Gastrocnemius medialis (tissue), 4 donors: ENCODE results near the gene PHACTR3. TPM values are rescaled to one million over a fixed set of nuclear protein-coding genes. Genes with fewer than 3 reads are reported as not detected.

Source experiments
- ATAC-seq, 2 donors: fragments of 150-250 bp; one replicate each; pipeline ENCODE4 v1.9.1; 2016
- DNase-seq, 2 donors: peaks; one replicate each; pipeline ENCODE4 v3.0.0-alpha.2; 2019
- H3K27ac ChIP-seq, 4 donors: fragments of 200-600 bp; sonication (generic); 1 replicate in 1 of 4; 2 replicates in 3 of 4; pipeline ENCODE4 v1.5.1; 2016 to 2018; ENCODE audit warnings: mild to moderate bottlenecking in 2 of 4, moderate library complexity in 1 of 4
- H3K27me3 ChIP-seq, 3 donors: fragments of 200-600 bp; sonication (generic) in 2 of 3; 1 replicate in 1 of 3; 2 replicates in 2 of 3; pipeline versions ENCODE4 v1.5.1 to v1.6.0; 2016 to 2019; ENCODE audit warnings: mild to moderate bottlenecking in 1 of 3, moderate library complexity in 1 of 3
- H3K36me3 ChIP-seq, 2 donors: fragments of 200-600 bp; sonication (generic) in 1 of 2; one replicate each; pipeline ENCODE4 v1.5.1; 2017 to 2018
- H3K4me1 ChIP-seq, 2 donors: fragments of 200-600 bp; sonication (generic) in 1 of 2; one replicate each; pipeline ENCODE4 v1.5.1; 2016 to 2017; ENCODE audit warnings: mild to moderate bottlenecking in 2 of 2
- H3K4me3 ChIP-seq, 4 donors: fragments of 200-600 bp; sonication (generic) in 3 of 4; 1 replicate in 1 of 4; 2 replicates in 3 of 4; pipeline ENCODE4 v1.5.1; 2016 to 2019; ENCODE audit warnings: mild to moderate bottlenecking in 2 of 4
- H3K9me3 ChIP-seq, 3 donors: fragments of 200-600 bp; sonication (generic) in 2 of 3; 1 replicate in 1 of 3; 2 replicates in 2 of 3; pipeline ENCODE4 v1.5.1; 2016 to 2019
- POLR2A ChIP-seq, 2 donors: fragments of 450-650 bp; IDR thresholded peaks; one replicate each; pipeline ENCODE4 v1.6.1; 2017; ENCODE audit warnings: antibody characterized with exemption in 2 of 2, mild to moderate bottlenecking in 2 of 2, moderate library complexity in 2 of 2
- in situ Hi-C, 4 donors: fragments of 200-750 bp; cut with MboI; loops; one replicate each; pipeline versions ENCODE4 v1.15.0 to v1.8.0; 2017; ENCODE audit warnings: low sequenced_read_pairs in 4 of 4
- intact Hi-C: fragments of 100-400 bp; cut with DNase I; formaldehyde crosslinking; loops from one replicate; pipeline ENCODE4 v1.15.1; 2023; ENCODE audit warnings: low total_unique reads
- total RNA-seq, 4 donors: library from RNA; depleted of rRNA; stranded (reverse); fragments of >200 nt; gene quantifications; one replicate each; pipeline versions ENCODE4 v1.1.0 to v1.2.3, GENCODE V29; 2016
- TF ChIP-seq, protein P1 (sequence below), 5 experiments: fragments of 450-650 bp in 3 of 5; fragments of 200-600 bp in 2 of 5; sonication (generic) in 2 of 5; IDR thresholded peaks in 4 of 5; conservative IDR thresholded peaks in 1 of 5; 1 replicate in 4 of 5; 2 replicates in 1 of 5; pipeline ENCODE4 v1.5.1; 2016 to 2019; ENCODE audit warnings: antibody characterized with exemption in 5 of 5, mild to moderate bottlenecking in 3 of 5, moderate library complexity in 3 of 5

The PHACTR3 gene
- total RNA-seq, 4 donors from 2014 or later, result 0.24 to 1.1 (median 0.59) TPM; not detected in 1

DNA sequence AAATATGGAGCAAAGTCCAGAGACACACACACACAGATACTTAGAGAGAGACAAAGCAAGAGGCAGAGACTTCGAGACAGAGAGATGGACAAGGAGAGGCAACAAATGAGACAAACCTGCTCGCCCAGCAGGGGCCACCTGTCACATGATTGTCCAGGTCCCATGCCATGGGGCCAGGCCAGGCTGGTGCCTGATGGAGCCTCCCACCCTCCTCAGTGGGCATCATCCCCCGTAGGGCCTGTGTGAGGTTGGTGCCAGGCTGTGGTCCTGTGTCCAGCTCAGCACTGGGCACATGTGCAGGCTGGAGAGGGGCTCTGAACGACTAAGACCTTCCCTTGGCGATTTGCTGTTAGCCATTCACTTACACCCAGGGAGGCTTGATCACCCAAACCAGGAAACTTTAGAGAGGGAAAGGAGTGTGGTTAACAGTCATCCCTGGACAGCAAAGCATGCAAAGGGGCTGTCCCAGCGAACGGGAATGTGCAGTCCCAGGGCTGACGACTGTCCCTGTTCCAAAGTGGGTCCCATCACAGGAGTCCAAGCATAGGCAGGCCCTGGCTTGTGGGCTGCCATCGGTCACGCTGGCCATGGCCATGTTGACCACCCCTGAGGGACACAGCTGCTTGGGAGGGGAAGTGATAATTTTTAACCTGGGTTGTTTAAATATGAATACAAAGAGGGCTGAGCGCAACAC lies 38.4 kb upstream of the PHACTR3 start:
- TF ChIP-seq, protein P1, sequence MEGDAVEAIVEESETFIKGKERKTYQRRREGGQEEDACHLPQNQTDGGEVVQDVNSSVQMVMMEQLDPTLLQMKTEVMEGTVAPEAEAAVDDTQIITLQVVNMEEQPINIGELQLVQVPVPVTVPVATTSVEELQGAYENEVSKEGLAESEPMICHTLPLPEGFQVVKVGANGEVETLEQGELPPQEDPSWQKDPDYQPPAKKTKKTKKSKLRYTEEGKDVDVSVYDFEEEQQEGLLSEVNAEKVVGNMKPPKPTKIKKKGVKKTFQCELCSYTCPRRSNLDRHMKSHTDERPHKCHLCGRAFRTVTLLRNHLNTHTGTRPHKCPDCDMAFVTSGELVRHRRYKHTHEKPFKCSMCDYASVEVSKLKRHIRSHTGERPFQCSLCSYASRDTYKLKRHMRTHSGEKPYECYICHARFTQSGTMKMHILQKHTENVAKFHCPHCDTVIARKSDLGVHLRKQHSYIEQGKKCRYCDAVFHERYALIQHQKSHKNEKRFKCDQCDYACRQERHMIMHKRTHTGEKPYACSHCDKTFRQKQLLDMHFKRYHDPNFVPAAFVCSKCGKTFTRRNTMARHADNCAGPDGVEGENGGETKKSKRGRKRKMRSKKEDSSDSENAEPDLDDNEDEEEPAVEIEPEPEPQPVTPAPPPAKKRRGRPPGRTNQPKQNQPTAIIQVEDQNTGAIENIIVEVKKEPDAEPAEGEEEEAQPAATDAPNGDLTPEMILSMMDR (IDR thresholded peaks at IDR 0.05 in 4 of 5, conservative IDR thresholded peaks at IDR 0.05 in 1 of 5), result no peak
- no peak for TF ChIP-seq POLR2A (IDR thresholded peaks at IDR 0.05)
- no peak overlapping the region for H3K4me3 ChIP-seq
- in situ Hi-C loops, result no loop called here
- no peaks in the 10 kb centered on the region for H3K4me1 ChIP-seq
- no peaks in the 10 kb centered on the region for H3K36me3 ChIP-seq
- ATAC-seq, result no peak
- intact Hi-C loops, result no loop called here
- no peaks in the 10 kb centered on the region for H3K27me3 ChIP-seq
- H3K27ac ChIP-seq, result no peak overlapping the region
- no peaks in the 10 kb centered on the region for H3K9me3 ChIP-seq
- DNase-seq, result no peak

DNA sequence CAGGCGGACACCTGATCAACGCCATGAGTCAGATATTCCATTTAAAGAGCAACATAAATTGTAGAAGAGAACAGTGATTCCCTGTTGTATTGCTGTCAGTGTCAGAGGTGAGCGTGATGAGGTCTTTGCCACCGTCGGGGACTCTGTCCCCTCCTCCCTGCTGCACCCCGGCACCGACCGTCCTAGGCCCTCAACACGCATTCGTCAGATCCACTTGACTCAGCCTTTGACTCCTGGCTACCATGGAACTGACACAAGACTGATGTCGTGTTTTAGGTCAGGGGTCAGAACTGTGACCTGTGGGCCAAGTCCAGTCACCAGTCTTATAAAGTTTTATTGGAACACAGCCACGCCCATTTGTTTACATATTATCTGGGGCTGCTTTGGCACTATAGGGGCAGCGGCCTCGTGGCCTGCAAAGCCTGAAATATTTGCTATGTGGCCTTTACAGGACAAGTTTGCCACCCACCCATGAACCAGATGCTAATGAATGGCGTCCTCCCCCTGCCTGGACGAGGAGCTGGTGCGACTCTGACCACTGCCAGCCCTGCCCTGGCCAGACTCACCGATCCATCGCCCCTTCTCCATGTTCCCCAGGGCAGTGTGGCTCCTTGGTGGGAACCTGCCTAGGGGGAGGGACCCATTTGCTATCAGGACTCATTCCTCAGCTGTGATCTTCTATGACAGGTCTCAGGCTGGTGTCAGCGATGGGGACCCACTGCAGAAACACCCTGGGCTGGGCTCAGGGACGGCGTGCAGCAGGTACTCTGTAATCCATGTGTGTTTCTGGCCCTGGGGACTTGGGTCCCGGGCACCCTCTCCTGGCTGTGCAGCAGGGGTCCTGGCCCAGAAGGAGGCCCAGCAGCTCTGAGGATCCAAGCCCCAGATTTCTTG lies 37.5 kb upstream of the PHACTR3 start:
- Histone ChIP-seq H3K27ac (no peak overlapping the region), H3K9me3 (no peaks in the 10 kb centered on the region), H3K36me3 (no peaks in the 10 kb centered on the region), H3K4me1 (no peaks in the 10 kb centered on the region), H3K4me3 (no peak overlapping the region), H3K27me3 (peaks cover 0 to under 1% (median 0%) of the 10 kb centered on the region in 3 donors)
- intact Hi-C loops, result no loop called here
- DNase-seq (no peak), ATAC-seq (no peak)
- TF ChIP-seq, protein P1 (IDR thresholded peaks at IDR 0.05 in 4 of 5, conservative IDR thresholded peaks at IDR 0.05 in 1 of 5), result no peak
- TF ChIP-seq POLR2A (IDR thresholded peaks at IDR 0.05), result no peak
- in situ Hi-C loops, result no loop called here

DNA sequence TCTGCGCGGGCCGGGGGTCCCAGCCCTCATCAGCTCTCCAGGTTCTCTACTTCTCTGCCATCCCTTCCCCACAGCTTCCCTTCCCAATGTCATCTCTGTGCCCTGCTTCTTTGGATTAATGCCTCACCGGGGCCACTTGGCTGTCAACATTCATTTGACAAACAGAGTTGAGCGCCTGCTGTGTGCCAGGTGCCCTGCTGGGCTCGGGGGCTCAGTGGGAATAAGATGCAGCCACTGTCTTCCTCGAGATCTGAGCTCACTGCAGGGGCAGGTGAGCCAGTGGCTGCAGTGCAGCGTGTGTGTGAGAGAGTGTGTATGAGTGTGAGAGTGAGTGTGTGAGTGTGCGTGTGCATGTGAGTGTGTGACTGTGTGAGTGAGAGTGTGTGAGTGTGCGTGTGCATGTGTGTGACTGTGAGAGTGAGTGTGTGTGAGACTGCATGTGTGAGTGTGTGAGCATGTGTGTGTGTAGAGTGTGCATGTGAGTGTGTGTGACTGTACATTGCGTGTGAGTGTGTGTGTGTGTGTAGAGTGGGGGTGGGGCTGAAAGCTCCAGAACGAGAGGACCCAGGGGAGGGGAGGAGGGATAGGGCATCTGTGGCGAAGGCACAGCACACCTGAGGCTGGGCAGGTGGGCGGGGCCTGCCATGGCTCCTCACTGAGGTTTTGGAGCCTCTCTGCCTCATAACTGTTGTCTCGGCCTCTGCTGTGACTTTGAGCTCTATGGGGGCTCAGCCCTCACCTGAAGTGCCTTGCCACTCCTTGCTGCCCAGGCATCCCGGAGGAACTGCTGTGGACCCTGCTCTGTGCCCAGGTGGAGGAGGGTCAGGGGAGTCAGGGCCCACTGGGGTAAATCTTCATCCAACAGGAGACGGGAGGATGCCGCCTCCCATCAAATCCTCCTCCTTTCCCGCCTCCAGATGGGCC lies 36.5 kb upstream of the PHACTR3 start:
- H3K9me3 ChIP-seq, result no peaks in the 10 kb centered on the region
- H3K27ac ChIP-seq, result no peak overlapping the region
- peaks cover 0 to 4% (median 0%) of the 10 kb centered on the region in 3 donors for H3K27me3 ChIP-seq
- DNase-seq (no peak), ATAC-seq (no peak)
- TF ChIP-seq POLR2A (IDR thresholded peaks at IDR 0.05), result no peak
- TF ChIP-seq, protein P1 (IDR thresholded peaks at IDR 0.05 in 4 of 5, conservative IDR thresholded peaks at IDR 0.05 in 1 of 5), result no peak
- no peaks in the 10 kb centered on the region for H3K4me1 ChIP-seq
- no peaks in the 10 kb centered on the region for H3K36me3 ChIP-seq
- intact Hi-C loops, result no loop called here
- in situ Hi-C loops, result no loop called here
- H3K4me3 ChIP-seq, result no peak overlapping the region

DNA sequence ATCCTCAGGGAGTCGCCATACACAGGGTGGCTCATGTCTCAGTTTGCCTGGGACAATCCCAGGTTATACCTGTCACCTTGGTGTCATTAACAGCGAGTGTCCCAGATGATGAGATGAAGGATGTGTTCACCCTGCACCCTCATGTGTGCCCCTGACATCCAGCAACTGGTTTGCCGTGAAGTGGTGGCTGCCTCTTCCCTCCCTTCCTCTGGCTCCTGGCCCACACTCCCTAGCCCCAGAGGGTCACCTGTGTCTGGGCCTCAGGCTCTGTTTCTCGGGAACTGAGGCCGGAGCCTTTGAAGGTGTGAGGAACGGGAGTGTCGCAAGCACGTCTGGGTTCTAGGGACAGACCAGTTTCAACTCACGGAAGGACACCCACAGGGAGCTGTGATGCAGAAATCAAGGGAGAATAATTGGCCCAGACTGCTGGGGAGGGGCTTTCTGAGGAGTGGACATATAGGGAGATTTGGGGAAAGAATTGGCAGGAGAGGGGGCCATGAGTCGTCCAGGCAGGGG lies 35.8 kb upstream of the PHACTR3 start:
- no peak for TF ChIP-seq POLR2A (IDR thresholded peaks at IDR 0.05)
- TF ChIP-seq, protein P1 (IDR thresholded peaks at IDR 0.05 in 4 of 5, conservative IDR thresholded peaks at IDR 0.05 in 1 of 5), result no peak
- Histone ChIP-seq H3K36me3 (no peaks in the 10 kb centered on the region), H3K4me3 (no peak overlapping the region), H3K27me3 (peaks cover 0 to 4% (median 0%) of the 10 kb centered on the region in 3 donors), H3K4me1 (no peaks in the 10 kb centered on the region), H3K27ac (no peak overlapping the region), H3K9me3 (no peaks in the 10 kb centered on the region)
- in situ Hi-C loops, result no loop called here
- ATAC-seq (no peak), DNase-seq (no peak)
- intact Hi-C loops, result no loop called here
